K562 (cell line): ENCODE data around the gene TXN2. TPM values are rescaled to one million over a fixed set of nuclear protein-coding genes. Genes with fewer than 3 reads are reported as not detected.

ENCODE experiments used
- ATAC-seq: fragments of 200-7000 bp; cut with Tn5 transposase; 3 replicates; pipeline ENCODE4 v1.9.1; 2020; ENCODE audit warnings: moderate library complexity
- BruUV-seq: library from RNA; stranded (reverse); fragments of 400-500 nt; replicated peaks from 2 replicates; lab custom pipeline; 2021; lab: Mats Ljungman, UMichigan
- CTCF ChIA-PET: fragments of 300-600 bp; formaldehyde crosslinking; extraction: SDS; loops from one replicate; lab custom pipeline; 2021; ENCODE audit warnings: low intra/inter-chr PET ratio; lab: Yijun Ruan, JAX
- POLR2A ChIA-PET: fragments of 300-600, 350-650 bp; sonication (Branson Sonifier 250); formaldehyde crosslinking; extraction: SDS; loops from one replicate; lab custom pipeline; 2021; ENCODE audit warnings: antibody characterized with exemption, inconsistent platforms; lab: Yijun Ruan, JAX
- DNase-seq, 4 experiments: peaks; one replicate each; pipeline versions ENCODE4 v3.0.0 to v3.0.0-alpha.2; 2011 to 2018; ENCODE audit warnings: low spot score in 3 of 4, mixed read lengths in 3 of 4; ENCODE audit errors: extremely low read depth in 1 of 4
- FAIRE-seq: peaks from 2 replicates; lab custom pipeline; 2011; peaks lifted over from hg19 to GRCh38; lab: Jason Lieb, UNC
- H2AFZ ChIP-seq: 2 replicates; pipeline ENCODE4 v1.6.0; 2011; ENCODE audit warnings: low read depth, low read length, control low read depth, inconsistent platforms
- H3K27ac ChIP-seq: fragments of 200-600 bp; 3 replicates; pipeline ENCODE4 v1.8.0; 2011; ENCODE audit warnings: low read depth, mild to moderate bottlenecking, control low read depth, inconsistent platforms, low read length, moderate library complexity, mixed read lengths; ENCODE audit errors: extremely low read depth
- H3K27me3 ChIP-seq, 2 experiments: fragments of 300-600 bp in 1 of 2; 2 replicates in 1 of 2; 3 replicates in 1 of 2; pipeline versions ENCODE4 v1.6.0 to v1.8.0; 2011; ENCODE audit warnings: inconsistent platforms in 2 of 2, low read length in 2 of 2, mild to moderate bottlenecking in 1 of 2, mixed read lengths in 1 of 2, moderate library complexity in 1 of 2; ENCODE audit not compliant: control insufficient read depth in 2 of 2, insufficient read depth in 2 of 2
- H3K36me3 ChIP-seq: fragments of 300-600 bp; 3 replicates; pipeline ENCODE4 v1.8.0; 2011; ENCODE audit warnings: mild to moderate bottlenecking, low read length, inconsistent platforms; ENCODE audit not compliant: control insufficient read depth, insufficient read depth
- H3K4me1 ChIP-seq, 2 experiments: fragments of 200-600 bp in 1 of 2; replicated peaks in 1 of 2; 2 replicates in 1 of 2; 3 replicates in 1 of 2; pipeline versions ENCODE4 v1.5.1 to v1.8.0; 2011; ENCODE audit warnings: inconsistent platforms in 2 of 2, low read length in 2 of 2, mild to moderate bottlenecking in 1 of 2, mixed read lengths in 1 of 2, moderate library complexity in 1 of 2; ENCODE audit not compliant: control insufficient read depth in 2 of 2, insufficient read depth in 2 of 2
- H3K4me2 ChIP-seq: 2 replicates; pipeline ENCODE4 v1.6.1; 2011; ENCODE audit warnings: low read length, control low read depth, inconsistent platforms, mixed read lengths; ENCODE audit not compliant: insufficient read depth
- H3K4me3 ChIP-seq: fragments of 200-600 bp; sonication (generic), shearing (Covaris generic); 2 replicates; pipeline ENCODE4 v1.5.1; 2016; ENCODE audit warnings: control low read depth, inconsistent platforms
- H3K79me2 ChIP-seq: fragments of 200-600 bp; 3 replicates; pipeline ENCODE4 v1.8.0; 2011; ENCODE audit warnings: low read length, inconsistent platforms; ENCODE audit not compliant: control insufficient read depth, insufficient read depth
- H3K9ac ChIP-seq, 2 experiments: 2 replicates each; pipeline versions ENCODE4 v1.6.0 to v1.6.1; 2011; ENCODE audit warnings: low read depth in 2 of 2, low read length in 2 of 2, control low read depth in 1 of 2, inconsistent platforms in 1 of 2, mild to moderate bottlenecking in 1 of 2, mixed read lengths in 1 of 2; ENCODE audit not compliant: insufficient read depth in 1 of 2
- H3K9me1 ChIP-seq: one replicate; pipeline ENCODE4 v1.6.0; 2011; ENCODE audit warnings: inconsistent platforms, mild to moderate bottlenecking, low read length, moderate library complexity; ENCODE audit not compliant: control insufficient read depth, insufficient read depth
- H3K9me3 ChIP-seq: replicated peaks from 2 replicates; pipeline ENCODE4 v1.5.1; 2011; ENCODE audit warnings: low read depth, low read length, inconsistent platforms; ENCODE audit not compliant: control insufficient read depth, insufficient read depth
- H4K20me1 ChIP-seq: replicated peaks from 2 replicates; pipeline ENCODE4 v1.6.1; 2011; ENCODE audit warnings: low read length, inconsistent platforms, mixed read lengths; ENCODE audit not compliant: control insufficient read depth, insufficient read depth
- ELF2 ChIP-seq: fragments of 250-450 bp; sonication (Bioruptor Pico); IDR thresholded peaks from 2 replicates; pipeline ENCODE4 v1.5.0; 2021; ENCODE audit warnings: mild to moderate bottlenecking
- KAT8 ChIP-seq: fragments of 450-650 bp; IDR thresholded peaks from 2 replicates; pipeline ENCODE4 v1.6.1; 2016; ENCODE audit warnings: low read depth, mild to moderate bottlenecking
- POLR2G ChIP-seq: fragments of 200-400 bp; formaldehyde crosslinking; IDR thresholded peaks from 2 replicates; pipeline ENCODE4 v1.6.1; 2017; ENCODE audit warnings: low read depth, mild to moderate bottlenecking, antibody characterized with exemption, low read length, moderate library complexity
- SMARCA4 ChIP-seq: fragments of 450-650 bp; IDR thresholded peaks from 2 replicates; pipeline ENCODE4 v1.6.1; 2016
- ZNF316 ChIP-seq: fragments of 450-650 bp; IDR thresholded peaks from 2 replicates; pipeline ENCODE4 v1.6.1; 2016
- ZNF785 ChIP-seq: fragments of 250-450 bp; sonication (Bioruptor Pico); IDR thresholded peaks from 2 replicates; pipeline ENCODE4 v1.4.0; 2020; ENCODE audit warnings: mild to moderate bottlenecking
- WGBS: fragments of 100-300 bp; shearing (Covaris generic); methylation state at CpG from one replicate; pipeline ENCODE4 v1.1.6; 2016; ENCODE audit warnings: low coverage, mixed read lengths; ENCODE audit not compliant: insufficient coverage; ENCODE audit errors: missing lambda C conversion rate; 5-methylcytosine and 5-hydroxymethylcytosine counted together
- in situ Hi-C: fragments of 300-500 bp; cut with MboI; formaldehyde crosslinking; loops from 4 replicates; pipeline ENCODE4 v1.15.0; 2018; ENCODE audit warnings: inconsistent platforms, mixed read lengths
- intact Hi-C: fragments of 100-400 bp; cut with micrococcal nuclease; formaldehyde crosslinking; loops from 2 replicates; pipeline ENCODE4 v1.14.2; 2022
- polyA plus RNA-seq, 8 experiments: library from polyadenylated mRNA; depleted of rRNA in 4 of 8; stranded (reverse) in 5 of 8; unstranded in 3 of 8; fragments of >200 nt; fragmentation: Nextera tagmentation in 2 of 8; fragmentation: Illumina TruSeq in 1 of 8; extraction: Ambion mirVana in 2 of 8; extraction: Trizol in 1 of 8; gene quantifications; 2 replicates each; pipeline versions ENCODE4 v1.2.1 to v1.2.3, GENCODE V29; 2011 to 2014; ENCODE audit warnings: inconsistent platforms in 1 of 8, missing spikeins in 1 of 8
- total RNA-seq, 7 experiments: library from RNA; depleted of rRNA in 6 of 7; stranded (reverse); fragments of >200 nt in 6 of 7; fragmentation: Illumina TruSeq in 2 of 7; extraction: Trizol in 2 of 7; gene quantifications; 2 replicates each; pipeline versions ENCODE4 v1.2.1 to v1.2.3, GENCODE V29; 2011 to 2021; ENCODE audit warnings: low replicate concordance in 1 of 7
- TF ChIP-seq, protein P1 (sequence below): fragments of 450-650 bp; IDR thresholded peaks from 2 replicates; pipeline ENCODE4 v1.6.1; 2016; ENCODE audit warnings: low read depth, mild to moderate bottlenecking, moderate library complexity

The TXN2 gene
- total and polyA plus RNA-seq, 9 of the 15 experiments (the other 6 are each of a cell fraction or from before 2014, with no cell fraction given), result 48.5 to 399 (median 118) TPM

DNA sequence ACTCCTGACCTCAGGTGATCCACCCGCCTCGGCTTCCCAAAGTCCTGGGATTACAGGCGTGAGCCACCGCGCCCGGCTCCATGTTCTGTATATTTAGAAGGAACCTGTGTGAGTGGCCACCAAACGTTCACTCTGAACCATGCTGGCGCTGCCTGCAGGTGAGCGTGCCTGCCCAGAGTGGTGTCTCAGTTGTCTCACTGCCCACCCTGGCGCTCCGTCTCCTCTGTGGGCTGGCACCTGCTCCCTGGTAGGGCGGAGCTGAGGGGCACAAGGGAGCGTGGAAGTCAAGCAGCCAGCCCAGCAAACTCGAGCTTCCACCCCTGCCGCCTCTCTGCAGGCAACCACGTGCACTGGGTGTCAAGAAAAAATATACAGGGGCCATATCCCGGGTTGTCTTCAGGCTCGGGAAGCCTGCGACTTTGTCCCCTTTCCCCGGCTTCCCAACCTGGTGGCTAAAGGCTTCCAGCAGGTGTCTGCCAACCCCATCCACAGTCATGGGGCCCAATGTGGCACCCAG, 16.7 kb downstream of the TXN2 start:
- no peaks in the 10 kb centered on the region for H3K27me3 ChIP-seq
- 0 out of 4 replicates have a peak overlapping the region, but pooled peaks of 1 of the 2 experiments have one; percentile 26 for H3K9ac ChIP-seq
- ATAC-seq, result no peak
- WGBS, result 95% methylated on average over 3 of the region's 20 CpGs
- in situ Hi-C loops, result loop anchor here (5.0 kb wide), 1 partner anchor 167 kb away; no protein-coding TSS in a partner anchor
- intact Hi-C loops, result loop anchor here (5.0 kb wide), 1 partner anchor 97 kb away; no protein-coding TSS in a partner anchor
- peaks cover 19 to 40% of the 10 kb centered on the region in 2 experiments for H3K4me1 ChIP-seq
- H3K4me3 ChIP-seq, result no peak overlapping the region
- H3K27ac ChIP-seq, result no peak overlapping the region
- H3K79me2 ChIP-seq, result no peaks in the 10 kb centered on the region
- no peak for DNase-seq
- peaks cover 24% of the 10 kb centered on the region; the same call in 2 of the 3 replicates for H3K36me3 ChIP-seq
- H3K9me3 ChIP-seq, result no peaks in the 10 kb centered on the region
- H3K9me1 ChIP-seq, result no peaks in the 10 kb centered on the region
- CTCF ChIA-PET, result no interaction called here
- no peak overlapping the region for H3K4me2 ChIP-seq
- no peak overlapping the region for H2AFZ ChIP-seq
- H4K20me1 ChIP-seq, result 0 out of 2 replicates have a peak, but pooled peaks cover 3% of the 10 kb centered on the region
- TF ChIP-seq KAT8 (no peak), ZNF785 (CRISPR knock-in tag) (no peak), ZNF316 (no peak), SMARCA4 (no peak), ELF2 (CRISPR knock-in tag) (no peak), POLR2G (peak; percentile 60)
- TF ChIP-seq, all 486 proteins: peak for 1
- FAIRE-seq, result no peak
- BruUV-seq, result no TSS peak
- POLR2A ChIA-PET, result interaction anchor here (1.0 to 1.7 kb wide), 2 partner anchors 9 to 11 kb away, joined by 3 to 4 read pairs; no protein-coding TSS in a partner anchor

DNA sequence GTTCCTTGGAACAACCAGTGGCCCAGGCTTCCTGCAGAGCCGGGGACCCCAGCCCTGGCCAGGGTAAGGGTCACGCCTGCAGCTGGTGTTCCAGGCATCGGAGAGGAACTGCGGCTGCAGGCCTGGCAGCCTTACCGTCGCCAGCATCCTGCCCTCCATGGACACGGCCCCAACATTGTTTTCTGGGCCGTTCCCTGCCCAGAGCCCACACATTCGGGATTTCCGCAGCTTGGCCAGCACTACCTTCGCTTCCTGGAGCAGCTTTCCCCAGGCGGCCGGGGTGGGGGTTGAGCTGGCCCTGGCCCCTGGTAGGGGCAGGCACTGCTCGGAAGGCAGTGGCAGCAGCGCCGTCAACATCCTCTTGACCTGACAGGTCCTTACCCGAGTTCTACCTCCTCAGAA, 17.7 kb downstream of the TXN2 start:
- Histone ChIP-seq H3K9ac (no peak overlapping the region), H3K27me3 (no peaks in the 10 kb centered on the region)
- no peak for FAIRE-seq
- 66% methylated on average over 10 of the region's 17 CpGs for WGBS
- CTCF ChIA-PET, result interaction anchor here (0.6 kb wide), 1 partner anchor 117 kb away, joined by 3 read pairs; no protein-coding TSS in a partner anchor
- TF ChIP-seq, protein P1, sequence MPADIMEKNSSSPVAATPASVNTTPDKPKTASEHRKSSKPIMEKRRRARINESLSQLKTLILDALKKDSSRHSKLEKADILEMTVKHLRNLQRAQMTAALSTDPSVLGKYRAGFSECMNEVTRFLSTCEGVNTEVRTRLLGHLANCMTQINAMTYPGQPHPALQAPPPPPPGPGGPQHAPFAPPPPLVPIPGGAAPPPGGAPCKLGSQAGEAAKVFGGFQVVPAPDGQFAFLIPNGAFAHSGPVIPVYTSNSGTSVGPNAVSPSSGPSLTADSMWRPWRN, result no peak
- peak; percentile 62 for TF ChIP-seq POLR2G
- TF ChIP-seq, all 486 proteins: peak for 1
- Histone ChIP-seq H2AFZ (no peak overlapping the region), H3K27ac (no peak overlapping the region), H3K4me2 (no peak overlapping the region), H3K9me3 (no peaks in the 10 kb centered on the region), H3K79me2 (no peaks in the 10 kb centered on the region), H4K20me1 (no peaks in the 10 kb centered on the region), H3K36me3 (peaks cover 18% of the 10 kb centered on the region; the same call in 2 of the 3 replicates), H3K9me1 (no peaks in the 10 kb centered on the region), H3K4me1 (peaks cover 19 to 44% of the 10 kb centered on the region in 2 experiments), H3K4me3 (no peak overlapping the region)
- POLR2A ChIA-PET, result interaction anchor here (1.0 kb wide), 1 partner anchor 8 kb away, joined by 3 read pairs; no protein-coding TSS in a partner anchor
- ATAC-seq (no peak), DNase-seq (no peak)
- intact Hi-C loops (no loop called here), in situ Hi-C loops (no loop called here)
- no TSS peak for BruUV-seq
